Right renal pelvis (tissue), 4 donors: ENCODE measurements around the gene AKAP5. TPM values are rescaled to one million over a fixed set of nuclear protein-coding genes. Genes with fewer than 3 reads are reported as not detected.

ENCODE experiments used
- DNase-seq, 4 donors: peaks; one replicate each; pipeline ENCODE4 v3.0.0-alpha.2; 2013; ENCODE audit warnings: low read depth in 4 of 4, low spot score in 3 of 4, missing footprints in 1 of 4
- polyA plus RNA-seq, 4 donors: library from polyadenylated mRNA; unstranded; fragments of 120-200 nt; gene quantifications; one replicate each; pipeline ENCODE4 v1.2.1, GENCODE V29; 2013; ENCODE audit not compliant: insufficient read length in 4 of 4

The AKAP5 gene
- polyA plus RNA-seq, 4 donors: 6.1 to 9.1 (median 7.0) TPM

DNA sequence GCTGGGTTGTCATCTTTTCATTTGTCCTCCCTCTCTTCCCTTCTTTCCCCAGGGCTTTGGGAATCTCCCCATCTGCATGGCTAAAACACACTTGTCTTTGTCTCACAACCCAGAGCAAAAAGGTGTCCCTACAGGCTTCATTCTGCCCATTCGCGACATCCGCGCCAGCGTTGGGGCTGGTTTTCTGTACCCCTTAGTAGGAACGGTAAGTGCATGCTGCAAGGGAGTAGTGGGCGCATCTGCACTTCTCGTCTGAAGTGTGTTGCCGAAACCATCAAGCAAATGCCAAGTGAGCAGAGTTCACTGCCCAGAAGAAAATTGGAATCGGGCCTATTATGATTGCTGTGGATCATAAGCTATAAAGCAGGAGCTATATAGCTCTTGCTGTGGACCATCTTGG, 10.6 kb upstream of the AKAP5 start:
- DNase-seq: no peak

DNA sequence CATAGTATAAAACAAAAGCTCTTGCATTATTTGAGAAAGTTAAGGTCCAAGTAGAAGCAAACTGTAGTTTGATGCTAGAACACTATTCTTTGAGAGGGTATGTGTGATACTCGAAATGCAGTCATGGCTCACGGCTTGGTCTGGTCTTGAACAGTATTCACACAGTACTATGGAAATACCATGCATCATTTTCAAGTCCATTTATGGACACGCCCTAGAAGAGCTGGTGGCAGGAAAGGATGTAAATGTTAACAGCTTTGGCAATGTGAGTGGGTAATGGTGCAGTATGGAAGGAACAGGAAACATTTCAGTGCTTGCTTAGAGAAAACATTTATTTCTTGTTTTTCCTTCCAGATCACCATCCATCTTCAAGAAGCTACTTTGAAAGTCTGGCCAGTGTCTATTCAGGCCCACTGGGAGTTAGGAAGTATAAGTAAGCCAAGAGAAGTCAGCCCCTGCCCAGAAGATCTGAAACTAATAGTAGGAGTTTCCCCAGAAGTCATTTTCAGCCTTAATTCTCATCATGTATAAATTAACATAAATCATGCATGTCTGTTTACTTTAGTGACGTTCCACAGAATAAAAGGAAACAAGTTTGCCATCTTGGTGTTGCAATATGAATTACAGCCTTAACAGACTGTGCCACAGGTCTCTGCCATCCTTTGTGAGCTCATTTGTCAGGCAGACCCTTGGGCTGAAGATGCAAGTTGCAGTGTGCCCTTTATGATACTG, 5.7 kb upstream of the AKAP5 start:
- no peak for DNase-seq

DNA sequence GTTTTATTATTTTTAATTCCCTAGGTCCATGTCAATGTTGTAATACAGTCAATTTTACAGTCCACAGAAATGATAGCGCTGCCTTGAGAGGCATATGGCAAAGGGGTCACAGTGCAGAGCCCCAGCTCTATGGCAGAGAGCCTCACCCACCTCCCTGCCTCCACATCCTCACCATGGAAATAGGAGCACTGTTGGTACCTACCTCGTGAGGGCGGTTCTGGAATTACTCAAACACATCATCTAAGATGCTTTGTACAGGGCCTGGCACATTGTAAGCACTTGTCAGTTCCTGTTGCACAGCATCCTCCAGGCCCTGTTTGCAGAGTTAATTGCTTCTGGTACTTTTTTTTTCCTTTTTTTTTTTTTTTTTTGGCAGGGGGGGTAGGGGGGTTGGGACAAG, 4.1 kb upstream of the AKAP5 start:
- no peak for DNase-seq

DNA sequence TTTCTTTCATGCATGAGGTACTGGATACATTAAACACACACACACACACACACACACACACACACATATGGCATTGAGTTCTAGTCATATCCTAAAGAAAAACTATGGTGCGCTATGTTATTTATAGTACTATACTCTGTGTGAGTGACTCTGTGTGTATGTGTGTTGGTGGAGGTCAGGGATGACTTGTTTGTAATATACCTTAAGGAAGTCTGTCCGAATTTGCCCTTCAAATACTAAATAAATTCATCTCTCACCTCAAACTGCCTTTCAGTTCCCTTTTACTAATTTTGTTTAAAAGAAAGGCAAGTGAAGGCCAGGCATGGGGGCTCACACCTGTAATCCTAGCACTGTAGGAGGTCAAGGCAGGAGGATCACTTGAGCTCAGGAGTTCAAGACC, 2.1 kb upstream of the AKAP5 start:
- no peak for DNase-seq

DNA sequence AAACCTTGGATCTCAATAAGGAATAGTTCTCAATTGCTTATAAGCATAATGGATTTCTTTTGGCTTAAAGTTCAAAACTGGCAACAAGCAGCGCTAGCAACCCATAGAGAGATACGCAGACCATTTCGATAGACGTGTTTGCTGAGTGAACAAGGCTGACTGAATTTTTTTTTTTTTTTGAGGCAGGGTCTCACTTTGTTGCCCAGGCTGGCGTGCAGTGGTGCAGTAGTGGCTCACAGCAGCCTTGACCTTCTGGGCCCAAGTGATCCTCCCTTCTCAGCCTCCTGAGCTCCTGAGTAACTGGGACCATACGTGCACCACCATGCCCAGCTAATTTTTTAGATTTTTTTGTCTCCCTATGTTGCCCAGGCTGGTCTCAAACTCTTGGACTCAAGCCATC, 1.4 kb upstream of the AKAP5 start:
- no peak for DNase-seq

DNA sequence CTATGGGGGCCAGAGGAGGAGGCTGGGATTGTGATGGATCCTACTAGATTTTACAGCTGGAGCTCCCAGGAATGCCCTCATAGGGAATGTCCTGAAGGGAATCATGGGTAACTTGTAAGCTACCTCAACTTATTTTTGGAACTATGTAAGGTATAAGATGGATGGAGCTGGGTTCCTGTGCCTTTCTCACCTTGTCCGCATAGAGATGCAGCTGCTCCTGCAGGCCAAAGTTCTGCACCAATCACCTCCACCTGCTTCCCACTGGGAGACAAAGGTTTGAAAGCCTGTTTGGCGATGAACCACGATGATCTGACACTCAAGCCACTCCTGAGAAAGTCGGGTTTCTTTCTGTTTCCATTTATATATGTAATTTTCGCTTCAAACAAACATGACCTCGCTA, 648 bp upstream of the AKAP5 start:
- DNase-seq: no peak

DNA sequence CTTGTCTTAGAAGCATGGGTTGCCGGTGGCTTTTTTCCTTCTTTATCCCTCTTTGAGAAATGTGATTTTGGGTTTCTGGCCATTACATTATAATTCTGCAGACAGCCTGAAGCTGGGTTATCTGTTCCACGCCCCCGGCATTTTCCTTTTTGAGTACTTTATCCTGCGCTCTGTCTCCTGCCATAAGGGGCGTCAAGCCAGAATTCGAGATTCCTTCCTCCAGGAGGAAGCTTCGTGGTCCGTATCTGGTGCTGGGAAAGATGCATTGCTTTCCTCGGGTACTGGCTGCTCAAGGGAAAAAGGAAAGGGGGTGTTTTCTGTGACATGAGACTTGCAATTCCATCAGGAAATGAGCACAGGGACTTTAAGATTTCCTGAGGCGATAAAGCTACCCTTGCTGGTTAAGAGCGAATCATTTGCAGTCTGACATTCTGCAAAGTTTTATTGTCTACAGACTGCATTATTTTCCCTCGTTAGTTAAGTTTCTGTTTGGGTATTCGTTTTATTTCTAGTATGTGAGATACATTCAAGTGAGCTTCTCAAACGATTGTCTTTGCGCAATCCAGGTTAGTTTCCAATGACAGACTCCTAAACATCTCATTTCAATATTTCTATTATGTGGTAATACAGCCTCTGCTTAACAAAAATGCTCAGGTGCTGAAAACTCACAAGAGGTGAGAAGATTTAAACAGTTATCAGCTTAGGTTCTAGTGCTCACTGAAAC, 694 bp downstream of the AKAP5 start:
- DNase-seq: no peak

DNA sequence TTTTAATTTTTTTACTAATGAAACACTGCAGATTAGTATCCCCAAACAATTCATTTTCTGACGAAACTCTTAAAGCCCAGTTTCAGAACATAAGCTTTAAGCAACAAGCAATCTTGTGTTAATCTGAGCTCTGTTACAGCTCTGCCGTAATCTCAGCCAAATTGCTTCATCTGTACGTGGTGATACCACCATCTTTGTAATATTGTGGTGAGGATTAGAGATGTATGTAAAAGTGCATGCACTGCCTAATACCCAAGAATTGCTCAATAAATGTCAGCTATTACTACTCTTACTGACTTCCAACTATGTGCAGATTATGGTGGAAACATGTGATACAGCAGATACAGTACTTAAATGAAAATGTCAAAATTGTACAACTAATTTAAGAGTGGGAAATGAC, 1.8 kb downstream of the AKAP5 start:
- DNase-seq: no peak

DNA sequence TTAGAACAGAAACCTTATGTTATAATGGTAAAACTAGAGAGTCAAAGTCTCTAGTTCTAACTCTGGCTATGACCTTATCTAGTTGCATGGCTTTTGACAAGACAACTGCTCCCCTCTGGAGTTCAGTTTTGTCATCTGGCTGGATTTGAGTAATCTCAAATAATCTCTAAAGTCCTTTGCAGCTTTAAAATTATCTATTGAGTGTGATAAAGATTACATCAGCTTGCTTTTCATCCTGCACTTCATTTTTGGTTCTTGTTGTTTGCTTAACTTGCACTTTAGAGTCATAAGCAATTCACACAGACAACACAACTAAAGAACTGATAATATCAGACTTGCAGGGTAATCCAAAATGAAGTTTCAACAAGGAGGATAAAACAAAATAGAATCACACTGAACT, 2.3 kb downstream of the AKAP5 start:
- DNase-seq: no peak

DNA sequence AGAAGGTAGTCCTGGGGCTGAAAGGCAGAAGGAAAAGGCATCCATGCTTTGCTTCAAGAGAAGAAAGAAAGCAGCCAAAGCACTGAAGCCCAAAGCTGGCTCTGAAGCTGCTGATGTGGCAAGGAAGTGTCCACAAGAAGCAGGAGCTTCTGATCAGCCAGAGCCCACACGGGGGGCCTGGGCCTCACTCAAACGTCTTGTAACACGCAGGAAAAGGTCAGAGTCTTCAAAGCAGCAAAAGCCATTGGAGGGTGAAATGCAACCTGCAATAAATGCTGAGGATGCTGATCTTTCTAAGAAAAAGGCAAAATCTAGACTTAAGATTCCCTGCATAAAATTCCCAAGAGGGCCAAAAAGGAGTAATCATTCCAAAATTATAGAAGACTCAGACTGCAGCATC, 3.2 kb downstream of the AKAP5 start:
- DNase-seq: no peak

DNA sequence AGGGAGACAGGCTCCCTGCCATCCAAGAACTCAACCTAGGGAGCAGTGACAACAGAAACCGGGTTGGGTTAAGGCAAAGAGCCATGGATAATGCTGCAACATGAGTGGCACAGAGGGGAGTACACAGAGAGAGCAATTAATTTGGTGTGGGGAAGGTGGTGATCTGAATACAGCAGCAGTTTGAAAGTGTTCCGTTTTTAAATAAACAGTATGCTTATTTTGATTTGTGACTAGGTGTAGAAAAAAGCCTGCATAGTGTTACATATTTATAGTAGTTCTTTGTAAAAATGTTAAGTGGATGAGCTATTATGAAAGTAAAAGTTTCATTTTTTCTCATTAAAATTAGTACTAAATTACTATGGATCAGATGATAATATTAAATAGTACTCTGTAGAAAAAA, 8.7 kb downstream of the AKAP5 start:
- DNase-seq: no peak

DNA sequence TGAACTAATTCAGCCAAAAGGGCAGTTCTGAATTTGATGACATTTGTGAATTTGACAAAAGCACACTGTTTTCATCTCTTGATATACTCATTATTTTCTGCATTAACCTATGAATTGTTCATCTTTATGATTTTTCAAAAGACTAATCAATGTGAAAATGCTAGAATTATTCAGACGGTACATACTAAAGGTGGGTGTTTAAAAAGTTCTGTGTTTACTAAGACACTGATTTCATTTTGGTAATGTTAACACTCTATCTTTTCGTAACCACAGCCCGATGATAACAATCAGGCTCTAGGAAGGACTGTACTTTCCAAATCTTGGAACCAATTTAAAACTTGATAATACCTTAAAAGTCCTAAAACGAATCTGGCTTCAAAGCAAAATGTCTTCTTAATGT, 9.4 kb downstream of the AKAP5 start:
- no peak for DNase-seq

DNA sequence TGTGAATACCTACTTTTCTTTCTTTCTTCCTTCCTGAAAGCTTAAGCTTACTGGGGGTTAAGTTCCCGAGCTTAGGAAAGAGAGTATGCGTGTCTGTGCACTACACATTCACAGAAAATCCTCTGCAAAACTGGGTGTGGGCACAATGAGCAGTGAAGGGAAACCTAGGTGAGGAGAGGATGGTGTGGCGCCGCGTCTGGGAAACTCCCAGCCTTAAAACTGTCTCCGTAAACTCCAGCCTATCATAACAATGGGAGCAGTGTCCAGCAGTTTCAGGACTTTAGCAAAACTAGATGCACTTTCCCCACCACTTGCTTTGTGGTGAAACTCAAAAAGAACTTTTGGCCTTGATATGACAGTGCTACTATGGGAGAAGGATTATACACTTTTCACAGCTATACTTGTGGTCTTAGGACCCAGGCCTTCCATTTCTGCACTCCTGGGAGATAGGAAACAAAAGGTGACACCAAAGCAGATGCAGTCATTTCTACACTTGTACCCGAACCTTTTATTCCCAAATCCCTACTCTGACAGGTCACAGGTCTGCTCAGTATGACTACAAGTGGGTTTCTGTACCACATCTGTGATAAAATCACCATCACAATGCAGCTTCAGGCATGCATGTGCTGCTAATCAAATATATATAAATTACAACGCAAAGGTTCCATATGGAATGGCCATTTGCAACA, 10.4 kb downstream of the AKAP5 start:
- no peak for DNase-seq

DNA sequence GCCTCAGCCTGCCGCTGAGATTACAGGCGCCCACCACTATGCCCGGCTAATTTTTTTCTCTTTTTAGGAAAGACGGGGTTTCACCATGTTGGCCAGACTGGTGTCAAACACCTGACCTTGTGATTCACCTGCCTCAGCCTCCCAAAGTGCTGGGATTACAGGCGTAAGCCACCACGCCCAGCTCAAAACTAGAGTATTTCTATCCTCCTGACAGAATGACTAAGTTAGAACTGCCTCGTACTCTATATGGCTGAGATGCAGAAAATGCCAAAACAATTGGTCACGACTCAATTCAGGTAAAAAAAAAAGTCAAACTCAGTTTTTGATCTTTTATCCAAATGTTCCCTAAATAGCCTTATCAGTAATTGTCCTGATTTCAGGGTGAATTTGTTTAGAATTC, 11.1 kb downstream of the AKAP5 start:
- DNase-seq: no peak

DNA sequence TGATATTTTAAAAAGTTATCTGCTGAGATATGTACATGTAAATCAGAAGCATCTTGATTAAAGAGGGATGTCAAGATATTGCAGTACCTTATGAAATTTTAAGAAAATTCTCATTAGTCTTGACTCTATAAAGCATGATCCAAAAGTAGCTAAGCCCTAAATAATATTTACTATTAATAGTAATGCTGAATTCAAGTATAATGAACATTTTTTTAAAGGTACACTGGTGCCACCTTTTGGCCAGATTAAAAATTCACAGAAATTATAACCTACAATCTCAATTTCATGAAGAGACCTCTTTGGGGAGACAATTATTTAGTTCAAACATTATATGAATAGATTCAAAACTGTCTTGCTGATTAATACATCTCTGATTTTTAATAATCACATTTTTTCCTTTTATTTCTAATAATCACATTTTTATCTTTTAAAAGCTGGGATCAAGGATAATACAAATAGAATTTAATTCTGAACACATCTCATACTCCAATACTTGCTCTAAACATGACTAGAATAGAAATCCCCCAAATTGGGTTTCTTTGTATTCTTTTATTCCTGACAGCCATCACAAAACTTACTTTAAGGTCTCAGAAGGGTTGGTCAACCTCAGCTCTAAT, 13.4 kb downstream of the AKAP5 start:
- no peak for DNase-seq

DNA sequence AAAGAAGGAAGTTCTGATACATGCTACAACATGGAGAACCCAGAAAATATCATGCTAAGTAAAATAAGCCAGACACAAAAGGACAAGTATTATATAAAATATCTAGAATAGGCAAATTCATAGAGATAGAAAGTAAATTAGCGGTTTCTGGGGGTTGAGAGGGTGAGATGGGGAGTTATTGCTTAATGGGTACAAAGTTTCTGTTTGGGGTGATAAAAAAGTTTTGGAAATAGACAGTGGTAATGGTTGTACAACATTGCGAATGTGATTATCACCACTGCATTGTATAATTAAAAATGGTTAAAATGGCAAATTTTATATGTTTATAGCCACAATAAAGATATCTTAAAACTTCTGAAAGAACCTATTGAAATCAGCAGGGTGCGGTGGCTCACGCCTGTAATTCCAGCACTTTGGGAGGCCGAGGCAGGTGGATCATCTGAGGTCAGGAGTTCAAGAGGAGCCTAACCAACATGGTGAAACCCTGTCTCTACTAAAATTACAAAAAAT, 23.3 kb downstream of the AKAP5 start:
- DNase-seq: no peak

DNA sequence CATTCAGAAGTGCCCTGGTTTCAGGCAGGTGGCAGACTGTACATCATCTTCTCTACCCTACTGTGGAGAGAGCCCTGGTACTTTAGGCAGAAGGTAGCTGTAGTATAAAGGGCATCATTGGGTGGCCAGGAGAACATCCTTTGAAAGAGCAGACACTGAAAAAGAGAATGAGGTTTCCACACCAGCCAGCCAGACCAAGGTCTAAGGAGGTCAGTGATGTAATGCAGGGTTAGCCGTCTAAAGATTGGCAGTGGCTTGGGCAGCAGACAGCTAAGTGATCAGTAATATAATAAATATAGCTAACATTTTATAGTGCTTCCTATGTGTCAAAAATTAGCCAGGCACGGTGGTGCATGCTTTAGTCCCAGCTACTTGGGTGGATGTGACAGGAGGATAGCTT, 26.3 kb downstream of the AKAP5 start:
- no peak for DNase-seq

DNA sequence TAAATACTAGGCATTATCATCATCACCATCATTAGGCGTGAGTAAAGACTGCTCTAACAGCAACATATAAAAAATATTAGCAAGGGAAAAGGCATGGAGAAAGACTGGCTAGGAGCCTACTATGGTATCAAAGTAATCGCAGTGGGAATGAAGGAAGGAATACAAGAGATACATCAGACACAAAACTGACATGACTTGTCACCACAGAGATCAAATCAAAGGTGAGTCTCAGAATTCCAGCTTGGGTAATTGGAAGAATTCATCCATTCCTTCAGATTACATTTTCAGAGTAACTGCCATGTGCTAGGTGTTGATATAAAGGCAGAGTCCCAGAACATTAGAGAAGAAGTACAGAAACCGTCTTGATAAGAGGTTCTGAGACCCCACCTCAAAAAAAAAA, 28.2 kb downstream of the AKAP5 start:
- no peak for DNase-seq

DNA sequence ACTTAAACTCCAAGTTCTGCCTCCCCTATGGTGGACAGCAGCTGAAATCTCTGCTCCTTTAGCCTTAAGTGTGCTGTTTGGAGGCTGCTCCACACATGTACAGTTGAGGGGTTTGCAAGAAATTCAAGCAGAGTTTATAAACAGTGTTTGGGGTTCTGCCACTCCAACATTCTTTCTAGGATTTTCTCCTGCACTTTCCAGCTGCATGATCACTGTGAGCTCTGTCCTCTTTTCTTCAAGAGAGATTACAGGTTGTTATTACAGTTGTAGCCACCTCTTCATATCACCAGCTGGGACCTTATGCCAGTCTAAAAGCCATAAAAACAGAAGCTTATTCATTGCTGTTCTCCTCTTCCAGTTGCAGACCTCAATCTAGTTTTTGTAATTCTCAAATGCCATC, 30.0 kb downstream of the AKAP5 start:
- no peak for DNase-seq

DNA sequence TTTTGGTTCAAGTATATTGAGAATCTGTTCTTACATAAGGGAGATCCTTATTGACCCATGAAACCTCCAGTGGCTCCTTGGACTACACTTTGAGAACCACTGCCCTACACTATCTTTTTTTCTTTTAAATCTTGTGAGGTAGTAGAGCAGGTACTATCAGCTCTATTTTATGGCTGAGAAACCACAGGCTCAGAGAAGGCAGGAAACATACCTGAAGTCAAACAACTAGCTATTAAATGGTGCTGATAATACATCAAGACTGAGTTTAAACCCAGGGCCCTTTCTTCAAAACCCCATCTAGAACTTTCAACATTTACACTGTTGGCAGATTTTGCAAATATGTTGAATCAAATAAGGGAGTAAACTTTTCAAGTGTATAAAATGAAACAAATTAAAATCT, 31.5 kb downstream of the AKAP5 start:
- no peak for DNase-seq

DNA sequence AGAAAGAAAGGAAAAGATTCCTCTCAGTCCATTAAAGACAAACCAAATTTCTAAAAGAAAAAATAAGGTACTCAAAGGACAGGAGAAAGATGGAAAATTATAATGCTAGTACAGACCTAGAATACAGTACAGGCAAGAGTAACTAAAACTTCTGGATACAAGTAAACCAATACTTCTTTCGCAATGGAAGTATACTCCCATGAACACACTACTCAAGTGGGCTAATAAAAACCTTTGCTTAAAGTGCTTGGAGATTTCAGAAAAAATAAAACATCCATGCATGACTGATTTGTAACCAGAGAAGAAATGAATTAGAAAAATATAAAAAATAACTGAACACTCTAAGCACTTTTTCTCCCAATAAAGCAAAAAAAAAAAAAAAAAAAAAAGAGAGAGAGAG, 34.8 kb downstream of the AKAP5 start:
- no peak for DNase-seq
